PC-9 (cell line): ENCODE measurements around the gene TNXB.

ENCODE experiments used
- EZH2 ChIP-seq: fragments of 200-600 bp; sonication (generic); IDR thresholded peaks from 2 replicates; pipeline ENCODE4 v1.8.0; 2017; ENCODE audit warnings: antibody characterized with exemption, low read depth
- TF ChIP-seq, protein P1 (sequence below): fragments of 200-600 bp; sonication (generic); conservative IDR thresholded peaks from 2 replicates; pipeline ENCODE4 v1.6.1; 2017; ENCODE audit warnings: mixed run types, antibody characterized with exemption, mild to moderate bottlenecking, moderate library complexity

DNA sequence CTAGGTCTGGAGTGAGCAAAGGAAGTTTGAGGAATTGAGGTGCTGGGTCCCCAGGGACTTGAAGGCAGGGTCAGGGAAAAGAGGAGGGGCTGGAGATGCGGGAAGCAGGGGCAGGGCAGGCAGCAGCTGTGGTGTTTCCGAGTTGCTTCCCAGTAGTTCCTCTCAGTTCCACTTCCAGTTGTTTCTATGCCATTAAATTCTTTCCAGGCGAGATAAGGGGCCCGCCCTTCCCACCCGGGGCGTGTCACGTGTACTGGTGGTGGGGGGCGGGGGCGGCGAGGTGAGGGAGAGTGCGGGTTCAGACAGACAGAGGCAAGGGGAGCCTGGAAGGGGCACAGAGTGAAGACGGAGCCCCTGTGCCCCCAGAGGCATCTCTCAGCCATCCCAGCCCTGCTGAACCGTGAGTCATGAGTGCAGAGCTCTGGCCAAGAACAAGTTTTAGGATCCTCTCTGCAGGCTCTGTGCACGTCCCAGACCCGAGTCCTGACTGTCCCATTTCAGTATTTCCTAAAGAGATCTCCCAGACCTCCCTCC, 977 bp downstream of the TNXB start:
- TF ChIP-seq, protein P1, sequence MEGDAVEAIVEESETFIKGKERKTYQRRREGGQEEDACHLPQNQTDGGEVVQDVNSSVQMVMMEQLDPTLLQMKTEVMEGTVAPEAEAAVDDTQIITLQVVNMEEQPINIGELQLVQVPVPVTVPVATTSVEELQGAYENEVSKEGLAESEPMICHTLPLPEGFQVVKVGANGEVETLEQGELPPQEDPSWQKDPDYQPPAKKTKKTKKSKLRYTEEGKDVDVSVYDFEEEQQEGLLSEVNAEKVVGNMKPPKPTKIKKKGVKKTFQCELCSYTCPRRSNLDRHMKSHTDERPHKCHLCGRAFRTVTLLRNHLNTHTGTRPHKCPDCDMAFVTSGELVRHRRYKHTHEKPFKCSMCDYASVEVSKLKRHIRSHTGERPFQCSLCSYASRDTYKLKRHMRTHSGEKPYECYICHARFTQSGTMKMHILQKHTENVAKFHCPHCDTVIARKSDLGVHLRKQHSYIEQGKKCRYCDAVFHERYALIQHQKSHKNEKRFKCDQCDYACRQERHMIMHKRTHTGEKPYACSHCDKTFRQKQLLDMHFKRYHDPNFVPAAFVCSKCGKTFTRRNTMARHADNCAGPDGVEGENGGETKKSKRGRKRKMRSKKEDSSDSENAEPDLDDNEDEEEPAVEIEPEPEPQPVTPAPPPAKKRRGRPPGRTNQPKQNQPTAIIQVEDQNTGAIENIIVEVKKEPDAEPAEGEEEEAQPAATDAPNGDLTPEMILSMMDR, result no peak
- TF ChIP-seq EZH2, result no peak
